H9 (cell line): ENCODE data around the gene WWC2. TPM values are rescaled to one million over a fixed set of nuclear protein-coding genes. Genes with fewer than 3 reads are reported as not detected.
A peak's percentile ranks its signal among the peaks of the same experiment; 100 is the strongest.

ENCODE experiments used
- DNase-seq: peaks from one replicate; pipeline ENCODE4 v3.0.0-alpha.2; 2017
- H2AFZ ChIP-seq: one replicate; pipeline ENCODE4 v1.6.1; 2013; ENCODE audit warnings: mild to moderate bottlenecking, low read length, control low read depth, moderate library complexity
- H2AK5ac ChIP-seq: 2 replicates; pipeline ENCODE4 v1.6.1; 2013; ENCODE audit warnings: low read length, control low read depth, mixed read lengths; ENCODE audit not compliant: insufficient read length
- H2BK120ac ChIP-seq: one replicate; pipeline ENCODE4 v1.6.1; 2013; ENCODE audit warnings: low read depth, mild to moderate bottlenecking, low read length, control low read depth, inconsistent platforms; ENCODE audit not compliant: poor library complexity, severe bottlenecking
- H2BK12ac ChIP-seq: 2 replicates; pipeline ENCODE4 v1.6.1; 2013; ENCODE audit warnings: low read length, control low read depth, mixed read lengths, low read depth; ENCODE audit not compliant: insufficient read length
- H2BK15ac ChIP-seq: 2 replicates; pipeline ENCODE4 v1.6.1; 2013; ENCODE audit warnings: low read depth, low read length, control low read depth
- H2BK20ac ChIP-seq: one replicate; pipeline ENCODE4 v1.6.1; 2013; ENCODE audit warnings: low read depth, mild to moderate bottlenecking, low read length, control low read depth, inconsistent platforms; ENCODE audit not compliant: poor library complexity, severe bottlenecking
- H2BK5ac ChIP-seq: 2 replicates; pipeline ENCODE4 v1.6.1; 2013; ENCODE audit warnings: low read length, control low read depth, mixed read lengths; ENCODE audit not compliant: insufficient read length
- H3K14ac ChIP-seq: 2 replicates; pipeline ENCODE4 v1.6.1; 2013; ENCODE audit warnings: low read length, control low read depth; ENCODE audit not compliant: insufficient read depth
- H3K18ac ChIP-seq: 2 replicates; pipeline ENCODE4 v1.6.1; 2013; ENCODE audit warnings: low read depth, mild to moderate bottlenecking, mixed read lengths, low read length, control low read depth; ENCODE audit not compliant: insufficient read length
- H3K23ac ChIP-seq: 2 replicates; pipeline ENCODE4 v1.6.1; 2013; ENCODE audit warnings: low read length, control low read depth, mixed read lengths, low read depth; ENCODE audit not compliant: insufficient read length
- H3K23me2 ChIP-seq: 2 replicates; pipeline ENCODE4 v1.6.1; 2013; ENCODE audit warnings: low read depth, mild to moderate bottlenecking, mixed read lengths, low read length, control low read depth; ENCODE audit not compliant: insufficient read length, poor library complexity, severe bottlenecking
- H3K27ac ChIP-seq: 2 replicates; pipeline ENCODE4 v1.5.1; 2013; ENCODE audit warnings: low read length, control low read depth, mixed read lengths, low read depth; ENCODE audit not compliant: insufficient read length
- H3K27me3 ChIP-seq: 2 replicates; pipeline ENCODE4 v1.6.1; 2013; ENCODE audit warnings: low read length, control low read depth, inconsistent platforms; ENCODE audit not compliant: insufficient read depth
- H3K4ac ChIP-seq: 2 replicates; pipeline ENCODE4 v1.6.1; 2013; ENCODE audit warnings: low read depth, mild to moderate bottlenecking, control low read depth, inconsistent platforms, low read length, moderate library complexity
- H3K4me1 ChIP-seq: 2 replicates; pipeline ENCODE4 v1.6.1; 2013; ENCODE audit warnings: low read length, control low read depth, inconsistent platforms; ENCODE audit not compliant: insufficient read depth
- H3K4me2 ChIP-seq: 2 replicates; pipeline ENCODE4 v1.6.1; 2013; ENCODE audit warnings: low read length, control low read depth, mixed read lengths; ENCODE audit not compliant: insufficient read length, insufficient read depth
- H3K56ac ChIP-seq: 2 replicates; pipeline ENCODE4 v1.6.1; 2013; ENCODE audit warnings: low read depth, mild to moderate bottlenecking, mixed read lengths, low read length, control low read depth; ENCODE audit not compliant: insufficient read length
- H3K79me1 ChIP-seq: 2 replicates; pipeline ENCODE4 v1.6.1; 2013; ENCODE audit warnings: low read depth, mild to moderate bottlenecking, moderate library complexity, low read length, control low read depth, inconsistent platforms; ENCODE audit not compliant: insufficient read depth, poor library complexity, severe bottlenecking
- H3K79me2 ChIP-seq: 2 replicates; pipeline ENCODE4 v1.6.1; 2013; ENCODE audit warnings: low read length, control low read depth, inconsistent platforms; ENCODE audit not compliant: insufficient read depth
- H3K9ac ChIP-seq: 2 replicates; pipeline ENCODE4 v1.6.1; 2013; ENCODE audit warnings: low read length, control low read depth, mixed read lengths; ENCODE audit not compliant: insufficient read length; ENCODE audit errors: extremely low read depth
- H3K9me3 ChIP-seq: one replicate; pipeline ENCODE4 v1.6.1; 2013; ENCODE audit warnings: low read depth, low read length, inconsistent platforms; ENCODE audit not compliant: control insufficient read depth
- H3T11ph ChIP-seq: one replicate; pipeline ENCODE4 v1.6.1; 2013; ENCODE audit warnings: mild to moderate bottlenecking, low read length, control low read depth, inconsistent platforms
- H4K20me1 ChIP-seq: one replicate; pipeline ENCODE4 v1.6.1; 2013; ENCODE audit not compliant: control insufficient read depth, insufficient read length, insufficient read depth
- H4K5ac ChIP-seq: 2 replicates; pipeline ENCODE4 v1.6.1; 2013; ENCODE audit warnings: low read depth, mild to moderate bottlenecking, mixed read lengths, low read length, control low read depth; ENCODE audit not compliant: insufficient read length
- H4K8ac ChIP-seq: replicated peaks from 2 replicates; pipeline ENCODE4 v1.6.1; 2013; ENCODE audit warnings: low read length, control low read depth, mixed read lengths, low read depth; ENCODE audit not compliant: insufficient read length
- H4K91ac ChIP-seq: 2 replicates; pipeline ENCODE4 v1.6.1; 2013; ENCODE audit warnings: low read depth, mild to moderate bottlenecking, moderate library complexity, mixed read lengths, low read length, control low read depth; ENCODE audit not compliant: insufficient read length
- H3K27ac Mint-ChIP-seq, 3 experiments: 2 replicates in 2 of 3; 3 replicates in 1 of 3; pipeline ENCODE4 v1.8.0; 2020 to 2021; ENCODE audit warnings: mixed read lengths in 3 of 3, mild to moderate bottlenecking in 1 of 3, moderate library complexity in 1 of 3
- H3K27me3 Mint-ChIP-seq: 2 replicates; pipeline ENCODE4 v1.8.0; 2021; ENCODE audit warnings: low read depth, mild to moderate bottlenecking, moderate library complexity, mixed read lengths
- H3K36me3 Mint-ChIP-seq, 3 experiments: 2 replicates in 2 of 3; 3 replicates in 1 of 3; pipeline ENCODE4 v1.8.0; 2020 to 2021; ENCODE audit warnings: low read depth in 3 of 3, mixed read lengths in 3 of 3; ENCODE audit not compliant: insufficient read depth in 1 of 3
- H3K4me1 Mint-ChIP-seq, 2 experiments: 2 replicates each; pipeline ENCODE4 v1.8.0; 2020; ENCODE audit warnings: mixed read lengths in 2 of 2
- H3K4me3 Mint-ChIP-seq, 2 experiments: 2 replicates in 1 of 2; 3 replicates in 1 of 2; pipeline ENCODE4 v1.8.0; 2020 to 2021; ENCODE audit warnings: mild to moderate bottlenecking in 2 of 2, mixed read lengths in 2 of 2, moderate library complexity in 1 of 2
- H3K9me3 Mint-ChIP-seq, 2 experiments: 2 replicates in 1 of 2; 3 replicates in 1 of 2; pipeline ENCODE4 v1.8.0; 2020; ENCODE audit warnings: mild to moderate bottlenecking in 2 of 2, mixed read lengths in 2 of 2, moderate library complexity in 1 of 2
- WGBS: extraction: QIAGEN DNeasy Blood & Tissue Kit; methylation state at CpG from one replicate; pipeline ENCODE4 v1.1.7; 2013; ENCODE audit warnings: missing lambda C conversion rate, low lambda C conversion rate, mixed read lengths; ENCODE audit not compliant: insufficient read length; ENCODE audit errors: extremely low coverage; 5-methylcytosine and 5-hydroxymethylcytosine counted together
- total RNA-seq: library from RNA; stranded (reverse); gene quantifications from 2 replicates; pipeline ENCODE4 v1.2.1, GENCODE V29; 2021
- TF ChIP-seq, protein P1 (sequence below): fragments of 200-600 bp; sonication (generic); conservative IDR thresholded peaks from 3 replicates; pipeline ENCODE4 v1.8.0; 2021; ENCODE audit warnings: antibody characterized with exemption, mild to moderate bottlenecking

Gene WWC2
- total RNA-seq, 1 experiment from 2014 or later: 106 TPM

DNA sequence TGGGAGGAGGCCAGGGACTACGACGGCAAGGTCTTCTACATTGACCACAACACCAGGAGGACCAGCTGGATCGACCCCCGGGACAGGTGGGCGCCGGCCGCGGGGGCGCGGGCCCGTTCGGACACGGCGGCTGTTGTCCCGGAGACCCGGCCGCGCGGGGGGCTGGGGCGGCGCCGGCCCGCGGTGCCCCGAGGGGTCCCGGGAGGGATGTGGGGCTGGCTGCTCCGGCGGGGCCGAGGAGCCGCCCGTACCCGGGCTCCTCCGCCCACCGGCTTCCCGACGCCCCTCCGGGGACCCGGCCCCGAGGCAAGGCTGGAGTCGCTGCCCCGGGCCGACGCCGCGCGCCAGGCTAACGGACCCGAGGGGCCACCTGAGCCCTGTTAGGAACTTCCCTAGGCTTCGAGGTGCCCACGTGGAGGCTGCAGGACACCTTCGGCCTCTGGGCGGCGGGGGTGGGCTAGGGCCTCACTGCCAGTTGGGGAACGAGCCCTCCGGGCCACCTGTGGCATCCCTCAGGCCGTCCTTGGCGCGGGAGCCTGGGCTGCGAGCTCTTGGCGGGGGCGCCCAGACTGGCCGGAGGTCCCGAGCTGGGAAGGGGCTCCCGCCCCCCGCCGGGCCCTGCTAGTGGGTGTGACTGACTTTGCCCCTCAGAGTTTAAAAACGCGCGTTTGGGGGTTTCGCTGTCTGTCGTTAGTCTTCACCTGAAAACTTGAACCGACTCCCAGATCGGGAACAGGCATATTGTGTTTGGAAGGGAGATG, 660 bp downstream of the WWC2 start:
- H2BK15ac ChIP-seq: no peak overlapping the region
- no peak overlapping the region for H4K8ac ChIP-seq
- peak overlapping the region; percentile 75 for H3K18ac ChIP-seq
- peaks cover 6% of the 10 kb centered on the region; the same call in 1 of the 2 replicates for H3K4me1 ChIP-seq
- H3K79me2 ChIP-seq: peaks cover 29% of the 10 kb centered on the region; the same call in 1 of the 2 replicates
- no peak overlapping the region for H3T11ph ChIP-seq
- no peak overlapping the region for H3K27ac ChIP-seq
- H3K79me1 ChIP-seq: no peaks in the 10 kb centered on the region
- H2AFZ ChIP-seq: no peak overlapping the region
- WGBS: no CpG with 5 or more reads among the region's 73 CpGs
- Mint-ChIP-seq H3K4me3 (peak overlapping the region; percentile 82 to 91), H3K27me3 (no peaks in the 10 kb centered on the region), H3K4me1 (peaks cover 50 to 52% of the 10 kb centered on the region in 2 experiments), H3K36me3 (peaks cover 0 to 3% (median 0%) of the 10 kb centered on the region in 3 experiments; a peak in 2 of 7 replicates), H3K9me3 (no peaks in the 10 kb centered on the region), H3K27ac (peak overlapping the region in 1 of 3 experiments; percentile 87; a peak in 3 of 7 replicates)
- no peak overlapping the region for H3K56ac ChIP-seq
- H2AK5ac ChIP-seq: no peak overlapping the region
- DNase-seq: peak; percentile 73
- H3K27me3 ChIP-seq: no peaks in the 10 kb centered on the region
- H3K9ac ChIP-seq: peak overlapping the region; percentile 79
- H2BK12ac ChIP-seq: no peak overlapping the region
- no peak overlapping the region for H3K4ac ChIP-seq
- no peak overlapping the region for H4K91ac ChIP-seq
- no peaks in the 10 kb centered on the region for H4K20me1 ChIP-seq
- H4K5ac ChIP-seq: no peak overlapping the region
- H3K23ac ChIP-seq: no peak overlapping the region
- peak overlapping the region; percentile 93 for H3K4me2 ChIP-seq
- H3K9me3 ChIP-seq: no peaks in the 10 kb centered on the region
- no peak overlapping the region for H2BK20ac ChIP-seq
- H3K14ac ChIP-seq: peak overlapping the region; percentile 91
- TF ChIP-seq, protein P1, sequence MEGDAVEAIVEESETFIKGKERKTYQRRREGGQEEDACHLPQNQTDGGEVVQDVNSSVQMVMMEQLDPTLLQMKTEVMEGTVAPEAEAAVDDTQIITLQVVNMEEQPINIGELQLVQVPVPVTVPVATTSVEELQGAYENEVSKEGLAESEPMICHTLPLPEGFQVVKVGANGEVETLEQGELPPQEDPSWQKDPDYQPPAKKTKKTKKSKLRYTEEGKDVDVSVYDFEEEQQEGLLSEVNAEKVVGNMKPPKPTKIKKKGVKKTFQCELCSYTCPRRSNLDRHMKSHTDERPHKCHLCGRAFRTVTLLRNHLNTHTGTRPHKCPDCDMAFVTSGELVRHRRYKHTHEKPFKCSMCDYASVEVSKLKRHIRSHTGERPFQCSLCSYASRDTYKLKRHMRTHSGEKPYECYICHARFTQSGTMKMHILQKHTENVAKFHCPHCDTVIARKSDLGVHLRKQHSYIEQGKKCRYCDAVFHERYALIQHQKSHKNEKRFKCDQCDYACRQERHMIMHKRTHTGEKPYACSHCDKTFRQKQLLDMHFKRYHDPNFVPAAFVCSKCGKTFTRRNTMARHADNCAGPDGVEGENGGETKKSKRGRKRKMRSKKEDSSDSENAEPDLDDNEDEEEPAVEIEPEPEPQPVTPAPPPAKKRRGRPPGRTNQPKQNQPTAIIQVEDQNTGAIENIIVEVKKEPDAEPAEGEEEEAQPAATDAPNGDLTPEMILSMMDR: peak; percentile 55
- H2BK5ac ChIP-seq: no peak overlapping the region
- H2BK120ac ChIP-seq: no peak overlapping the region
- H3K23me2 ChIP-seq: peaks cover 16% of the 10 kb centered on the region
